ENCODE measurements around the gene EGFL7. TPM values are rescaled to one million over a fixed set of nuclear protein-coding genes. Genes with fewer than 3 reads are reported as not detected.

Gene EGFL7
- total RNA-seq, 4 donors from 2014 or later, result 38.8 to 81.0 (median 56.4) TPM

GRCh38 chr9:136666372-136667213 lies 3.9 kb downstream of the EGFL7 start:
- Histone ChIP-seq H3K27me3 (peaks cover 89% of the 10 kb centered on the region), H3K4me1 (peaks cover 0 to 23% (median 8%) of the 10 kb centered on the region in 3 donors), H3K27ac (peak overlapping the region in 3 of 4 donors; percentile 51 to 54 (median 54)), H3K4me3 (peak overlapping the region; percentile 7 to 57), H3K36me3 (no peaks in the 10 kb centered on the region), H3K9me3 (no peaks in the 10 kb centered on the region)
- TF ChIP-seq EP300 (IDR thresholded peaks at IDR 0.05) (no peak), POLR2AphosphoS5 (IDR thresholded peaks at IDR 0.05) (no peak), POLR2A (IDR thresholded peaks at IDR 0.05) (no peak)
- TF ChIP-seq, protein P1, sequence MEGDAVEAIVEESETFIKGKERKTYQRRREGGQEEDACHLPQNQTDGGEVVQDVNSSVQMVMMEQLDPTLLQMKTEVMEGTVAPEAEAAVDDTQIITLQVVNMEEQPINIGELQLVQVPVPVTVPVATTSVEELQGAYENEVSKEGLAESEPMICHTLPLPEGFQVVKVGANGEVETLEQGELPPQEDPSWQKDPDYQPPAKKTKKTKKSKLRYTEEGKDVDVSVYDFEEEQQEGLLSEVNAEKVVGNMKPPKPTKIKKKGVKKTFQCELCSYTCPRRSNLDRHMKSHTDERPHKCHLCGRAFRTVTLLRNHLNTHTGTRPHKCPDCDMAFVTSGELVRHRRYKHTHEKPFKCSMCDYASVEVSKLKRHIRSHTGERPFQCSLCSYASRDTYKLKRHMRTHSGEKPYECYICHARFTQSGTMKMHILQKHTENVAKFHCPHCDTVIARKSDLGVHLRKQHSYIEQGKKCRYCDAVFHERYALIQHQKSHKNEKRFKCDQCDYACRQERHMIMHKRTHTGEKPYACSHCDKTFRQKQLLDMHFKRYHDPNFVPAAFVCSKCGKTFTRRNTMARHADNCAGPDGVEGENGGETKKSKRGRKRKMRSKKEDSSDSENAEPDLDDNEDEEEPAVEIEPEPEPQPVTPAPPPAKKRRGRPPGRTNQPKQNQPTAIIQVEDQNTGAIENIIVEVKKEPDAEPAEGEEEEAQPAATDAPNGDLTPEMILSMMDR (IDR thresholded peaks at IDR 0.05), result no peak
- 80% methylated on average over 1 of the region's 35 CpGs; no CpG with 5 or more reads in 1 of the 2 donors for WGBS, 2 donors (ENCODE audit: low coverage in 1 of 2)
- ATAC-seq, result no peak

DNA sequence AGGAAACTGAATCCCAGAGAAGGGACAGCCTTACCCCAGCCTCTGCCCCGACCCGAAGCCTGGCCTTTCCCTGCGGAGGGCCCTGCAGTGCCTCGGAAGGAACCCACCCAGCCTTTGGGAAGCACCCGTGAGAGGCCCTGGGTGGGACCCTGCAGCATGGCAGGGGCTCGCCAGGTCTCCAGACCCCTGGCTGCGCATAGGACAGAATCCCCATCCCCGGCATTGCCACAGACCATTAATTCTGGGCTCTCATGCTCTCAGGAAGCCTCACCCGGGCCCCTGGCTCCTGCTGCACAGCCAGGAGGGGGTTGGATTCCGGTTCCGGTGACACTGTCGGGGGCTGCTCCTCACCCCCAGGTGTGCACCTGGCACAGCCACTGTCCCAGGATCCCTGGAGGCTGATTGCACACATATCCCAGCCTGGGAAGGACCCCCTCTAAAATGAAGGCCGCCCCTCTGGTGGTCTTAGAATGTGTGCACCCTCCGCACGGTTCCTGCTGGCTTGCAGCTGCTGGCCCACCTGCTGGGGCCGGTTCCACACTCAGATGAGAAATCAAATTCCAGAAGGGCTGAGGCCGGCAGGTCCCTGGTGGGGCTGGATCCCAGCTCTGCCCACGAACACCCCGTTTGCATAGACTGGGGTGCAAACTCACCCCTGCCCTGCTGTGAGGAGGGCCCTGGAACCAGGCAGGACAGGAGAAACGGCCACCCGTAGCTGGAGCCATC lies 4.7 kb downstream of the EGFL7 start:
- ATAC-seq, result no peak
- peak overlapping the region in 1 of 2 donors; percentile 57 for H3K4me3 ChIP-seq
- TF ChIP-seq POLR2AphosphoS5 (IDR thresholded peaks at IDR 0.05) (no peak), EP300 (IDR thresholded peaks at IDR 0.05) (no peak)
- TF ChIP-seq, protein P1 (IDR thresholded peaks at IDR 0.05), result no peak
- peaks cover 0 to 25% (median 10%) of the 10 kb centered on the region in 3 donors for H3K4me1 ChIP-seq
- WGBS, 2 donors (ENCODE audit: low coverage in 1 of 2), result no CpG with 5 or more reads among the region's 21 CpGs
- no peaks in the 10 kb centered on the region for H3K36me3 ChIP-seq
- no peaks in the 10 kb centered on the region for H3K9me3 ChIP-seq
- peak overlapping the region in 3 of 4 donors; percentile 51 to 54 (median 54) for H3K27ac ChIP-seq
- H3K27me3 ChIP-seq, result peaks cover 81% of the 10 kb centered on the region

DNA sequence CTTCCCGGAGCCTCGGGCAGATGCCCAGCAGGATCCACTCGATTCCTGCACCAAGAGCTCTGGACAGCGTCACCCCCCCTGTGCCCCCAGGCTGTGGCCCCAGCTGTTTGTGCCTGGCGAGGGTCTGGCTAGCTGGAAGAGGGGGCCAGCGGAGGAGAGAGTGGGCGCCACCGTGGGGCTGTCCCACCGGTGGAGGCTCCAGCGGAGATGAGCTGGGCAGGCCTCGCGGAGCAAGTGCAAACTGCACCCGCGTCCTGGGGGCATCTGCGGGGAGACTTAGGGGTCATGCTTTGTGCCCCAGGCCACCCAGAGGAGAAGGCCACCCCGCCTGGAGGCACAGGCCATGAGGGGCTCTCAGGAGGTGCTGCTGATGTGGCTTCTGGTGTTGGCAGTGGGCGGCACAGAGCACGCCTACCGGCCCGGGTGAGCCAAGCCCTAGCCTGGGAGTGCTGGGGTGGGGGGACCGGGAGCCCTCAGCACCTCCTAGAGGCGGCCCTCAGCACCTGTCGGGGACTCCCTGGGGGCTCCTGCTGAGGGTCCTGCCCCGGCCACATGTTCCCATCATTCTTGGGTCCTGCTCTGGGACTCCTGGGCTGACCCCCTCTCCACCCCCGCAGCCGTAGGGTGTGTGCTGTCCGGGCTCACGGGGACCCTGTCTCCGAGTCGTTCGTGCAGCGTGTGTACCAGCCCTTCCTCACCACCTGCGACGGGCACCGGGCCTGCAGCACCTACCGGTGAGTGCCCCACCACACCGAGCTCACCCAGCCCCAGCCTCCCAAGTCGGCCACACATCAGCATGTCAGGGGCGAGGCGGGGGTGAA lies 5.4 kb downstream of the EGFL7 start:
- WGBS, 2 donors (ENCODE audit: low coverage in 1 of 2), result 42 to 80% methylated on average over 1 to 4 of the region's 40 CpGs
- no peak for ATAC-seq
- H3K4me1 ChIP-seq, result peaks cover 0 to 25% (median 10%) of the 10 kb centered on the region in 3 donors
- TF ChIP-seq POLR2AphosphoS5 (IDR thresholded peaks at IDR 0.05) (no peak), POLR2A (IDR thresholded peaks at IDR 0.05) (no peak), EP300 (IDR thresholded peaks at IDR 0.05) (no peak)
- TF ChIP-seq, protein P1 (IDR thresholded peaks at IDR 0.05), result no peak
- H3K36me3 ChIP-seq, result peaks cover 0 to 8% of the 10 kb centered on the region in 2 donors
- H3K4me3 ChIP-seq, result peak overlapping the region in 1 of 2 donors; percentile 57
- no peaks in the 10 kb centered on the region for H3K9me3 ChIP-seq
- H3K27ac ChIP-seq, result peak overlapping the region in 2 of 4 donors; percentile 54
- peaks cover 74% of the 10 kb centered on the region for H3K27me3 ChIP-seq

DNA sequence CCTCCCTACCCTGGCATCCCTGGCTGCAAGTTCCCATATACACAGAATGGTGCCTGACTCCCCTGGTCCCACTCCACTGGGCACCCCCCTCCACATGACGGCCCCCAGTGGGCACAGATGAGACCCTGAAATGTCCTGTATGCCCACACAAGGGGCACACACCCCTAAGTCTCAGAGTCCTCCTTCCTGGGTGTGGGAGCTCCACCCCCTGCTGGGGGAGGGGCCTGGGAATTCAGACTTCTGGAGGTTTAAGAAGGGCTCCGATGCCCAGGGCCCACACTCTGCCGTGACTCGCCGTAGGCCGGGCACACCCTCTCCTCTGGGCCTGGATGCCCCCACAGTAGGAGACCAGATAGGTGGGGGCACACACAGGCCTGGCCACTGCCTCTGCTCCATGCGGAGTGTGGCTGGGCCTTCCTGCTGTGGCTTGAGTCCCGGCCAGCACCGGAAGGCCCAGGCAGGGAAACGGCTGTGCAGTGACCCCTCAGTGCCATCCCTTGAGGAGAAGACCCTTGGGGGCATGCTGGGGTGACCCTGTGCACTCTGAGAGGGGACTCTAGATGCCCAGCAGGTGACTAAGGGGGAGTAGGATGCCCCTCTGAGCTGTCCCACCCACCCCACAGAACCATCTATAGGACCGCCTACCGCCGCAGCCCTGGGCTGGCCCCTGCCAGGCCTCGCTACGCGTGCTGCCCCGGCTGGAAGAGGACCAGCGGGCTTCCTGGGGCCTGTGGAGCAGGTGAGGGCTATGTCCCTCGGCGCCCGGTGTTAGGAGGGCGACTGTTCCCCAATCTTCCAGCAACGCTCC lies 6.5 kb downstream of the EGFL7 start:
- no peaks in the 10 kb centered on the region for H3K9me3 ChIP-seq
- no peak for ATAC-seq
- peak overlapping the region in 3 of 4 donors; percentile 12 to 54 (median 54) for H3K27ac ChIP-seq
- peak overlapping the region in 1 of 2 donors; percentile 57 for H3K4me3 ChIP-seq
- H3K36me3 ChIP-seq, result peaks cover 0 to 18% of the 10 kb centered on the region in 2 donors
- TF ChIP-seq POLR2A (IDR thresholded peaks at IDR 0.05) (no peak), EP300 (IDR thresholded peaks at IDR 0.05) (no peak)
- peaks cover 63% of the 10 kb centered on the region for H3K27me3 ChIP-seq
- H3K4me1 ChIP-seq, result peaks cover 0 to 25% (median 10%) of the 10 kb centered on the region in 3 donors
- WGBS, 2 donors (ENCODE audit: low coverage in 1 of 2), result no CpG with 5 or more reads among the region's 23 CpGs

All from gastroesophageal sphincter (tissue), 4 donors.